ENCODE data around the gene CCDC144A.
"Not testable (repeated sequence)": the region's sequence is repeated elsewhere in the genome, so short reads cannot be mapped to it uniquely, and the experiment has no call there.

DNA sequence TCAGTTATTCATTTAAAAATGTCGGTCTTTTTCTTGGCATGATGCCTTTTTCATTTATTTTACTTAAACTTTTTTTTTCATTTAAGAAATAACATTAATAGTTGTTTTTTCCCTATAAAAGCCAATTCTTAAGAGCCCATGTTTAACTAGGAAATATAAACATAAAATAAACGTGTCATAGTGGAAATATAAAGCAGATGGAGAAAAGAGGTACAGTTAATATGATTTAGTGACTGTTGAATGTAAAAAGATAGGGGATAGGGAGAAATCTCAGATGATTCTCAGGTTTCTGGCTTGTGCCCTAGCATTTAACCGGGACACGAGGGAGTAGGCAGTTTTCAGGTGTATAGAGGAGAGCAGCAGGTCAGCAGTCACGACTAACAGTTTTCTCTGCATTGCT, 7.6 kb downstream of the CCDC144A start:
- TF ChIP-seq, protein P1, sequence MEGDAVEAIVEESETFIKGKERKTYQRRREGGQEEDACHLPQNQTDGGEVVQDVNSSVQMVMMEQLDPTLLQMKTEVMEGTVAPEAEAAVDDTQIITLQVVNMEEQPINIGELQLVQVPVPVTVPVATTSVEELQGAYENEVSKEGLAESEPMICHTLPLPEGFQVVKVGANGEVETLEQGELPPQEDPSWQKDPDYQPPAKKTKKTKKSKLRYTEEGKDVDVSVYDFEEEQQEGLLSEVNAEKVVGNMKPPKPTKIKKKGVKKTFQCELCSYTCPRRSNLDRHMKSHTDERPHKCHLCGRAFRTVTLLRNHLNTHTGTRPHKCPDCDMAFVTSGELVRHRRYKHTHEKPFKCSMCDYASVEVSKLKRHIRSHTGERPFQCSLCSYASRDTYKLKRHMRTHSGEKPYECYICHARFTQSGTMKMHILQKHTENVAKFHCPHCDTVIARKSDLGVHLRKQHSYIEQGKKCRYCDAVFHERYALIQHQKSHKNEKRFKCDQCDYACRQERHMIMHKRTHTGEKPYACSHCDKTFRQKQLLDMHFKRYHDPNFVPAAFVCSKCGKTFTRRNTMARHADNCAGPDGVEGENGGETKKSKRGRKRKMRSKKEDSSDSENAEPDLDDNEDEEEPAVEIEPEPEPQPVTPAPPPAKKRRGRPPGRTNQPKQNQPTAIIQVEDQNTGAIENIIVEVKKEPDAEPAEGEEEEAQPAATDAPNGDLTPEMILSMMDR (IDR thresholded peaks at IDR 0.05), result not testable (repeated sequence)
- TF ChIP-seq POLR2A (IDR thresholded peaks at IDR 0.05), result not testable (repeated sequence)

Data from uterus (tissue), 2 donors.